ENCODE data around the gene NBPF3. TPM values are rescaled to one million over a fixed set of nuclear protein-coding genes. Genes with fewer than 3 reads are reported as not detected.

Gene NBPF3
- total and polyA plus RNA-seq, 2 experiments from 2014 or later: 3.6 to 14.3 TPM

GRCh38 chr1:21532992-21533534 lies 93.1 kb downstream of the NBPF3 start:
- Histone ChIP-seq H3K27ac (no peak overlapping the region), H4K20me1 (ENCODE audit: insufficient read depth, poor library complexity, severe bottlenecking) (no peaks in the 10 kb centered on the region), H3K36me3 (replicated peaks; ENCODE audit: insufficient read depth, low read depth) (no peaks in the 10 kb centered on the region), H3K27me3 (peaks cover 8% of the 10 kb centered on the region), H3K4me2 (no peak overlapping the region), H3K79me2 (no peaks in the 10 kb centered on the region), H3K9me2 (replicated peaks; ENCODE audit: insufficient read depth) (no peaks in the 10 kb centered on the region), H3K4me3 (no peak overlapping the region), H2AFZ (no peak overlapping the region), H3K9me3 (ENCODE audit: low read depth) (no peaks in the 10 kb centered on the region), H3K4me1 (ENCODE audit: insufficient read depth) (no peaks in the 10 kb centered on the region)
- TF ChIP-seq EZH2 (IDR thresholded peaks at IDR 0.05; ENCODE audit: borderline replicate concordance) (no peak), EZH2phosphoT487 (IDR thresholded peaks at IDR 0.05; ENCODE audit: low read depth, severe bottlenecking, unreplicated experiment) (no peak)
- TF ChIP-seq, protein P1, sequence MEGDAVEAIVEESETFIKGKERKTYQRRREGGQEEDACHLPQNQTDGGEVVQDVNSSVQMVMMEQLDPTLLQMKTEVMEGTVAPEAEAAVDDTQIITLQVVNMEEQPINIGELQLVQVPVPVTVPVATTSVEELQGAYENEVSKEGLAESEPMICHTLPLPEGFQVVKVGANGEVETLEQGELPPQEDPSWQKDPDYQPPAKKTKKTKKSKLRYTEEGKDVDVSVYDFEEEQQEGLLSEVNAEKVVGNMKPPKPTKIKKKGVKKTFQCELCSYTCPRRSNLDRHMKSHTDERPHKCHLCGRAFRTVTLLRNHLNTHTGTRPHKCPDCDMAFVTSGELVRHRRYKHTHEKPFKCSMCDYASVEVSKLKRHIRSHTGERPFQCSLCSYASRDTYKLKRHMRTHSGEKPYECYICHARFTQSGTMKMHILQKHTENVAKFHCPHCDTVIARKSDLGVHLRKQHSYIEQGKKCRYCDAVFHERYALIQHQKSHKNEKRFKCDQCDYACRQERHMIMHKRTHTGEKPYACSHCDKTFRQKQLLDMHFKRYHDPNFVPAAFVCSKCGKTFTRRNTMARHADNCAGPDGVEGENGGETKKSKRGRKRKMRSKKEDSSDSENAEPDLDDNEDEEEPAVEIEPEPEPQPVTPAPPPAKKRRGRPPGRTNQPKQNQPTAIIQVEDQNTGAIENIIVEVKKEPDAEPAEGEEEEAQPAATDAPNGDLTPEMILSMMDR (IDR thresholded peaks at IDR 0.05; ENCODE audit: poor library complexity): no peak
- WGBS (ENCODE audit: low lambda C conversion rate, missing lambda C conversion rate): 71% methylated on average over 4 of the region's 4 CpGs
- no peak for DNase-seq (ENCODE audit: low spot score)

- H3K79me2 ChIP-seq: no peaks in the 10 kb centered on the region
- H4K20me1 ChIP-seq (ENCODE audit: insufficient read depth, poor library complexity, severe bottlenecking): no peaks in the 10 kb centered on the region
- no peaks in the 10 kb centered on the region for H3K36me3 ChIP-seq (replicated peaks; ENCODE audit: insufficient read depth, low read depth)
- no peaks in the 10 kb centered on the region for H3K9me3 ChIP-seq (ENCODE audit: low read depth)
- H3K27ac ChIP-seq: no peak overlapping the region
- no peaks in the 10 kb centered on the region for H3K4me1 ChIP-seq (ENCODE audit: insufficient read depth)
- TF ChIP-seq EZH2 (IDR thresholded peaks at IDR 0.05; ENCODE audit: borderline replicate concordance) (no peak), EZH2phosphoT487 (IDR thresholded peaks at IDR 0.05; ENCODE audit: low read depth, severe bottlenecking, unreplicated experiment) (no peak)
- TF ChIP-seq, protein P1 (IDR thresholded peaks at IDR 0.05; ENCODE audit: poor library complexity): no peak
- H3K4me3 ChIP-seq: no peak overlapping the region
- H3K4me2 ChIP-seq: no peak overlapping the region
- no peak overlapping the region for H2AFZ ChIP-seq
- no peak for DNase-seq (ENCODE audit: low spot score)
- H3K9me2 ChIP-seq (replicated peaks; ENCODE audit: insufficient read depth): no peaks in the 10 kb centered on the region
- H3K27me3 ChIP-seq: peaks cover 8% of the 10 kb centered on the region
- 82% methylated on average over 5 of the region's 5 CpGs for WGBS (ENCODE audit: low lambda C conversion rate, missing lambda C conversion rate)
Observed at GRCh38 chr1:21534146-21534545, 94.2 kb downstream of the NBPF3 start.

Other genes with a start within 250 kb of the NBPF3 start
- gene ECE1, start 149.7 kb upstream of the NBPF3 start, total RNA-seq: 35.1 and 60.8 TPM in 2 replicates
- 84.4 and 90.6 TPM in 2 replicates for gene ECE1, start 149.7 kb upstream of the NBPF3 start, polyA plus RNA-seq
- 1.6 and 2.2 TPM in 2 replicates for gene ALPL, start 69.3 kb downstream of the NBPF3 start, total RNA-seq
- gene ALPL, start 69.3 kb downstream of the NBPF3 start, polyA plus RNA-seq: 1.6 and 6.0 TPM in 2 replicates
- 12.0 and 12.3 TPM in 2 replicates for gene RAP1GAP, start 229.2 kb downstream of the NBPF3 start, total RNA-seq
- gene RAP1GAP, start 229.2 kb downstream of the NBPF3 start, polyA plus RNA-seq: 14.2 and 18.0 TPM in 2 replicates

All from hepatocyte (in vitro differentiated cells).